HG03457 (cell line): Measurements from ENCODE around the gene RNF182.
"Not testable (repeated sequence)": the region's sequence is repeated elsewhere in the genome, so short reads cannot be mapped to it uniquely, and the experiment has no call there.

Source experiments
- ATAC-seq: cut with Tn5 transposase; IDR thresholded peaks from one replicate; pipeline ENCODE4 v1.9.1; 2021; ENCODE audit warnings: moderate number of reproducible peaks; ENCODE audit not compliant: unreplicated experiment

RNF182 gene

GRCh38 chr6:13993416-13993815, 68.7 kb downstream of the RNF182 start:
- ATAC-seq: no peak

- no peak for ATAC-seq
Measured at GRCh38 chr6:13998356-13998755, 73.6 kb downstream of the RNF182 start.

GRCh38 chr6:14000901-14001300, 76.1 kb downstream of the RNF182 start:
- no peak for ATAC-seq

- no peak for ATAC-seq
Measured at GRCh38 chr6:14001329-14002012, 76.7 kb downstream of the RNF182 start.

- ATAC-seq: no peak
Measured at GRCh38 chr6:14002176-14002947, 77.6 kb downstream of the RNF182 start.

GRCh38 chr6:14004258-14004657, 79.5 kb downstream of the RNF182 start:
- ATAC-seq: no peak

GRCh38 chr6:14008809-14009208, 84.1 kb downstream of the RNF182 start:
- ATAC-seq: no peak

GRCh38 chr6:14009431-14009830, 84.7 kb downstream of the RNF182 start:
- ATAC-seq: no peak

- ATAC-seq: no peak
Measured at GRCh38 chr6:14010275-14010674, 85.5 kb downstream of the RNF182 start.

- no peak for ATAC-seq
Measured at GRCh38 chr6:14012313-14013030, 87.7 kb downstream of the RNF182 start.

GRCh38 chr6:14015964-14016363, 91.2 kb downstream of the RNF182 start:
- no peak for ATAC-seq

GRCh38 chr6:14016432-14016831, 91.7 kb downstream of the RNF182 start:
- no peak for ATAC-seq

GRCh38 chr6:14016935-14017625, 92.3 kb downstream of the RNF182 start:
- ATAC-seq: no peak

GRCh38 chr6:14017626-14018475, 93.1 kb downstream of the RNF182 start:
- no peak for ATAC-seq

- ATAC-seq: not testable (repeated sequence)
Measured at GRCh38 chr6:14018559-14018958, 93.8 kb downstream of the RNF182 start.

- ATAC-seq: no peak
Measured at GRCh38 chr6:14020551-14020950, 95.8 kb downstream of the RNF182 start.

- ATAC-seq: no peak
Measured at GRCh38 chr6:14021449-14021848, 96.7 kb downstream of the RNF182 start.

GRCh38 chr6:14022673-14023072, 97.9 kb downstream of the RNF182 start:
- ATAC-seq: no peak

GRCh38 chr6:14023855-14024254, 99.1 kb downstream of the RNF182 start:
- ATAC-seq: no peak

- ATAC-seq: no peak
Measured at GRCh38 chr6:14025160-14025559, 100.4 kb downstream of the RNF182 start.
